Gastrocnemius medialis (tissue), 4 donors: ENCODE data around the gene PRKAG3.

Experiments
- CTCF ChIP-seq, 5 experiments: fragments of 450-650 bp in 3 of 5; fragments of 200-600 bp in 2 of 5; sonication (generic) in 2 of 5; IDR thresholded peaks in 4 of 5; conservative IDR thresholded peaks in 1 of 5; 1 replicate in 4 of 5; 2 replicates in 1 of 5; pipeline ENCODE4 v1.5.1; 2016 to 2019; ENCODE audit warnings: antibody characterized with exemption in 5 of 5, mild to moderate bottlenecking in 3 of 5, moderate library complexity in 3 of 5
- POLR2A ChIP-seq, 2 donors: fragments of 450-650 bp; IDR thresholded peaks; one replicate each; pipeline ENCODE4 v1.6.1; 2017; ENCODE audit warnings: antibody characterized with exemption in 2 of 2, mild to moderate bottlenecking in 2 of 2, moderate library complexity in 2 of 2

GRCh38 chr2:218869064-218869463, 37.5 kb upstream of the PRKAG3 start:
- TF ChIP-seq POLR2A (IDR thresholded peaks at IDR 0.05): no peak
- no peak for TF ChIP-seq CTCF (IDR thresholded peaks at IDR 0.05 in 4 of 5, conservative IDR thresholded peaks at IDR 0.05 in 1 of 5)
